Measurements from ENCODE around the gene PRRT4. TPM values are rescaled to one million over a fixed set of nuclear protein-coding genes. Genes with fewer than 3 reads are reported as not detected.

The PRRT4 gene
- total and polyA plus RNA-seq, 9 of the 15 experiments (the other 6 are each of a cell fraction or from before 2014, with no cell fraction given) = not detected

GRCh38 chr7:128309124-128309523, 52.4 kb downstream of the PRRT4 start:
- CTCF ChIA-PET (ENCODE audit: low intra/inter-chr PET ratio) = no interaction called here

More at GRCh38 chr7:128309124-128309523, 52.4 kb downstream of the PRRT4 start:
- ATAC-seq (no peak), FAIRE-seq (no peak), DNase-seq (ENCODE audit: extremely low read depth in 1 of 4, low spot score in 3 of 4) (no peak)
- Histone ChIP-seq H2AFZ (ENCODE audit: low read depth, low read length) (no peak overlapping the region), H3K27ac (ENCODE audit: extremely low read depth, low read depth, low read length) (no peak overlapping the region), H4K20me1 (replicated peaks; ENCODE audit: control insufficient read depth, insufficient read depth, low read length) (no peaks in the 10 kb centered on the region), H3K36me3 (ENCODE audit: control insufficient read depth, insufficient read depth, low read length) (peaks cover 95% of the 10 kb centered on the region), H3K9me3 (replicated peaks; ENCODE audit: control insufficient read depth, insufficient read depth, low read depth, low read length) (no peaks in the 10 kb centered on the region), H3K27me3 (ENCODE audit: control insufficient read depth in 2 of 2, insufficient read depth in 2 of 2, low read length in 2 of 2) (no peaks in the 10 kb centered on the region), H3K9ac (ENCODE audit: insufficient read depth in 1 of 2, low read depth in 2 of 2, low read length in 2 of 2) (no peak overlapping the region), H3K9me1 (ENCODE audit: control insufficient read depth, insufficient read depth, low read length) (no peaks in the 10 kb centered on the region), H3K79me2 (ENCODE audit: control insufficient read depth, insufficient read depth, low read length) (no peaks in the 10 kb centered on the region), H3K4me1 (replicated peaks in 1 of 2; ENCODE audit: control insufficient read depth in 2 of 2, insufficient read depth in 2 of 2, low read length in 2 of 2) (no peaks in the 10 kb centered on the region), H3K4me3 (no peak overlapping the region), H3K4me2 (ENCODE audit: insufficient read depth, low read length) (no peak overlapping the region)
- no TSS peak for BruUV-seq (replicated peaks)
- POLR2A ChIA-PET = no interaction called here
- intact Hi-C loops (cut with micrococcal nuclease) = no loop called here
- TF ChIP-seq RBM25 (IDR thresholded peaks at IDR 0.05; ENCODE audit: low read depth, low read length, severe bottlenecking) = no peak
- TF ChIP-seq KDM2B (CRISPR knock-in tag; IDR thresholded peaks at IDR 0.05) = no peak
- no peak for TF ChIP-seq NCOA4 (IDR thresholded peaks at IDR 0.05; ENCODE audit: partially characterized antibody)
- no peak for TF ChIP-seq RBM14 (IDR thresholded peaks at IDR 0.05; ENCODE audit: borderline replicate concordance, insufficient read depth, low read depth, low read length)
- TF ChIP-seq ZNF766 (CRISPR knock-in tag; conservative IDR thresholded peaks at IDR 0.05) = no peak
- no peak for TF ChIP-seq ZNF780A (CRISPR knock-in tag; IDR thresholded peaks at IDR 0.05)
- no peak for TF ChIP-seq USF1 (CRISPR knock-in tag; IDR thresholded peaks at IDR 0.05)
- TF ChIP-seq HMGN3 (IDR thresholded peaks at IDR 0.05; ENCODE audit: borderline replicate concordance, extremely low read depth, insufficient read length, low read depth, low read length) = no peak
- no peak for TF ChIP-seq DACH1 (IDR thresholded peaks at IDR 0.05; ENCODE audit: partially characterized antibody)
- no peak for TF ChIP-seq ZNF24 (IDR thresholded peaks at IDR 0.05)
- TF ChIP-seq CBX5 (IDR thresholded peaks at IDR 0.05; ENCODE audit: borderline replicate concordance, low read depth) = no peak
- in situ Hi-C loops (cut with MboI) = no loop called here
- 94% methylated on average over 6 of the region's 6 CpGs for WGBS (ENCODE audit: insufficient coverage, low coverage, missing lambda C conversion rate)

All from K562 (cell line).